Measurements from ENCODE around the gene KIF5C.

DNA sequence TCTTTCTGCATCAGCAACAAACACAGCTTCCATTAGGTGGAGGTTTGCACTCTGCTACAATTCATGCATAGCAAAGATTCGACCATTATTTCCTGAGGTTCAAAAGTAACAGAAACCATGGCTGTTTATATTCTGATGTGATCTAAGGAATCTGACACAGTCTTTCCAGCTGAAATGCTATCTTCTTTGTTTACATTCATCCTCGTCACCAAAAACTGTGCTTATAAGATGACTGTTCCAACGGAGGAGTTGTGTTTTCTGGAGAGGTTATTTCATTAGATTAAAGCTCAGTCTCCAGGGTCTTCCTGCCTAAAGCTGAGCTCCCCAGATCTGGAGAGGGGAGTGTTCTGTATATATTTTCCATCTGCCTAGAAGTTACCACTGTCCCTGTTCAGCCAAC lies 118.3 kb downstream of the KIF5C start:
- no peak for TF ChIP-seq ZEB2 (tag by site-specific recombination; IDR thresholded peaks at IDR 0.05)
- TF ChIP-seq KLF1 (tag by site-specific recombination; IDR thresholded peaks at IDR 0.05) = no peak
- TF ChIP-seq CTCF (tag by site-specific recombination; IDR thresholded peaks at IDR 0.05) = no peak
- TF ChIP-seq REPIN1 (tag by site-specific recombination; IDR thresholded peaks at IDR 0.05; ENCODE audit: low read depth) = no peak
- no peak for TF ChIP-seq ZBTB7A (tag by site-specific recombination; IDR thresholded peaks at IDR 0.05; ENCODE audit: low read depth)
- no peak for TF ChIP-seq ZNF394 (tag by site-specific recombination; IDR thresholded peaks at IDR 0.05; ENCODE audit: borderline replicate concordance)
- TF ChIP-seq ZNF239 (tag by site-specific recombination; IDR thresholded peaks at IDR 0.05) = no peak
- TF ChIP-seq ZNF830 (tag by site-specific recombination; IDR thresholded peaks at IDR 0.05; ENCODE audit: low read depth) = no peak
- TF ChIP-seq ZNF311 (tag by site-specific recombination; IDR thresholded peaks at IDR 0.05; ENCODE audit: borderline replicate concordance) = no peak
- no peak for TF ChIP-seq ZBTB48 (tag by site-specific recombination; IDR thresholded peaks at IDR 0.05)
- TF ChIP-seq ZNF544 (tag by site-specific recombination; IDR thresholded peaks at IDR 0.05) = no peak
- no peak for TF ChIP-seq ZIC2 (tag by site-specific recombination; IDR thresholded peaks at IDR 0.05)
